Stimulated activated CD8-positive, alpha-beta memory T cell treated with anti-CD3 and anti-CD28 coated beads, Interleukin-7, amount 100 ng/mL, for 48 hours (primary cell): ENCODE measurements around the gene LENG8.

Experiments used
- DNase-seq, 2 donors: peaks; one replicate each; pipeline ENCODE4 v3.0.0-alpha.2; 2020; ENCODE audit warnings: low read depth in 1 of 2; ENCODE audit errors: extremely low read depth in 1 of 2

The LENG8 gene

GRCh38 chr19:54448774-54449700, at the start of gene LENG8:
TSS of gene LENG8 (plus strand) at chr19:54449199. CDS start at chr19:54451345, 2,146 bp downstream.
- DNase-seq = peak; percentile 95

- no peak for DNase-seq
Measured at GRCh38 chr19:54400913-54401312, 48.1 kb upstream of the LENG8 start.

DNA sequence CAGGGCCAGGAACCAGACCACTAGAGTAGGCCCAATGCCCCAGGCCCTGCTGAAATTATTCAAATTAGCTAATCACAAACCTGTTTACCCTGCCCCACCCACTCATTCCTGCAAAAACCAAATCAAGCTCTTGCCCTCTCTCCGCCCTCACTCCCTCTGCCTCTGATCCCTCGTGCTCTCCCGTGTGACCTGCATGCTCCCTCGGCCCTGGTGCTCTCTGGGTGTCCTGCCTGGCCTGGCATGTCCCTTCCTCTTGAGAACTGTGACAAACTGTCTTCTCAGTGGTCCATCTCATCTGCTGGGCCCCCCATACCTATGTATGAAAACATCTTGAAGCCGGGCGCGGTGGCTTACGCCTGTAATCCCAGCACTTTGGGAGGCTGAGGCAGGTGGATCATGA, 45.9 kb upstream of the LENG8 start:
- DNase-seq = no peak

DNA sequence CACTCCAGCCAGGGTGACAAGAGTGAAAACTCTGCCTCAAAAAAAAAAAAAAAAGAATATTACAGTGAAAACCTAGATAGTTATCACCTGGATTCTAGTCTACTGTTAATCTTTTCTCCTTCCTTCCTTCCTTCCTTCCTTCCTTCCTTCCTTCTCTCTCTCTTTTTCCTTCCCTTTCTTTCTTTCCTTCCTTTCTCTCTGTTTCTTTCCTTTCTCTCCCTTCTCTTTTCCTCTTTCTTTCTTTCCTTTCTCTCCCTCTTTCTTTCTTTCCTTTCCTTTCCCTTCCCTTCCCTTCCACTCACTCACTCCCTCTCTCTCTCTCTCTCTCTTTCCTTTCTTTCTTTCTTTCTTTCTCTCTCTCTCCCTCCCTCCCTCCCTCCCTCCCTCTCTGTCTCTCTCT, 43.4 kb upstream of the LENG8 start:
- no peak for DNase-seq

DNA sequence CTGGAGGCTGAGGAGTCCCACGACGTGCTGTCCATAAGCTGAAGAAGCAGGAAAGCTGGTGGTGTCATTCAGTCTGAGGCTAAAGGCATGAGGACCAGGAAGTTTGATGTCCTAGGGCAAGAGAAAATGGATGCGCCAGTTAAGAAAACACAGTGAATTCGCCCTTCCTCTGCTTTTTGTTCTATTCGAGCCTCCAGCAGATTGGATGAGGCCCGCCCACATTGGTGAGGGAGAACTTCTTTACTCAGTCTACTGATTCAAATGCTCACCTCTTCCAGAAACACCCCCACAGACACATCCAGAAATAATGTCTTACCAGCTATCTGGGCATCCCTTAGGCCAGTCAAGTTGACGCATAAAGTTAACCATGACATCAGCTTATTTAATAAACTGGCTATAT, 41.2 kb upstream of the LENG8 start:
- no peak for DNase-seq

DNA sequence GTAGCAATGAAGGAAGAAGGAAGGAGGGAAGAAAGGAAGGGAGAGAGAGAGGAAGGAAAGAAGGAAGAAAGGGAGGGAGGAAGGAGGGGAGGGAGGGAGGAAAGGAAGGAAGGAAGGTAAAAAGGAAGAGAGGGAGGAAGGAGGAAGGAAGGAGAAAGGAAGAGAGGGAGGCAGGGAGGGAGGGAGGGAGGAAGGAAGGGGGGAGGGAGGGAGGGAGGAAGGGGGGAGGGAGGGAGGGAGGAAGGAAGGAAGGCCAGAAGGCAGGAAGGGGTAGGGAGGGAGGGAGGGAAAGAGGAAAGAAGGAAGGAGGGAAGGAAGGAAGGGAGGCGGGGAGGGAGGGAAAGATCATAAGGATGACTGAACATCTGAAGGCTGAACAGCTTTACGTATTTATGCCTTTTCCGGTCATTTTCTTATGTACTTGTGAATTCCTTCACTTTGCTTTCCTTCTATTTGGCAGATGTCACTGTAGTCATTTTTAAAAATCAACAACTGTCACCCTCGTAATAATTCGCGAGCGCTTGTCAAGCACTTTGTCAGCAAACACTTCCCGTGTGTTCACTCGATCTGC, 40.5 kb upstream of the LENG8 start:
- no peak for DNase-seq

- no peak for DNase-seq
Measured at GRCh38 chr19:54411033-54411432, 38.0 kb upstream of the LENG8 start.

DNA sequence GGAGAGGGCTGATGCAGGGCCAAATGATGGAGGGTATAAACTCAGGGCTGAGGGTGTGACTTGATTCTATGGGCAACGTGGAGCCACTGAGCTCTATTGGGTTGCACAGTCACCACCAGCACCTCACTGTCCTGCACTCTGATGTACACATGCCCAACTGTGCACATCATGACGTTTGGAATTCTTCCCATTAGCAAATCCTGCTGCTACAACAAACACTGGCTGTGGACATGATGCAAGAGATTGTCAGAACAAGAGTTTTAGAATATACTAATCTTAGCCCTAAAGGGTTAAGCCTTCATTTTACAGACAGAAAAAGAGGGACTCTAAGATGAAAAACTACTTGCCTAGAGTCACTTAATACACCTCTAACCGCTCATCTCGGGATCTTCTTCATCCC, 36.1 kb upstream of the LENG8 start:
- no peak for DNase-seq

- DNase-seq = no peak
Measured at GRCh38 chr19:54414156-54414555, 34.8 kb upstream of the LENG8 start.

- DNase-seq = no peak
Measured at GRCh38 chr19:54415208-54415900, 33.6 kb upstream of the LENG8 start, which contains the start of gene TTYH1. TSS of gene TTYH1 (plus strand) at chr19:54415464. CDS start at chr19:54415553, 89 bp downstream.

- no peak for DNase-seq
Measured at GRCh38 chr19:54415901-54416673, 32.9 kb upstream of the LENG8 start.

GRCh38 chr19:54416695-54417491, 32.1 kb upstream of the LENG8 start:
- DNase-seq = no peak

DNA sequence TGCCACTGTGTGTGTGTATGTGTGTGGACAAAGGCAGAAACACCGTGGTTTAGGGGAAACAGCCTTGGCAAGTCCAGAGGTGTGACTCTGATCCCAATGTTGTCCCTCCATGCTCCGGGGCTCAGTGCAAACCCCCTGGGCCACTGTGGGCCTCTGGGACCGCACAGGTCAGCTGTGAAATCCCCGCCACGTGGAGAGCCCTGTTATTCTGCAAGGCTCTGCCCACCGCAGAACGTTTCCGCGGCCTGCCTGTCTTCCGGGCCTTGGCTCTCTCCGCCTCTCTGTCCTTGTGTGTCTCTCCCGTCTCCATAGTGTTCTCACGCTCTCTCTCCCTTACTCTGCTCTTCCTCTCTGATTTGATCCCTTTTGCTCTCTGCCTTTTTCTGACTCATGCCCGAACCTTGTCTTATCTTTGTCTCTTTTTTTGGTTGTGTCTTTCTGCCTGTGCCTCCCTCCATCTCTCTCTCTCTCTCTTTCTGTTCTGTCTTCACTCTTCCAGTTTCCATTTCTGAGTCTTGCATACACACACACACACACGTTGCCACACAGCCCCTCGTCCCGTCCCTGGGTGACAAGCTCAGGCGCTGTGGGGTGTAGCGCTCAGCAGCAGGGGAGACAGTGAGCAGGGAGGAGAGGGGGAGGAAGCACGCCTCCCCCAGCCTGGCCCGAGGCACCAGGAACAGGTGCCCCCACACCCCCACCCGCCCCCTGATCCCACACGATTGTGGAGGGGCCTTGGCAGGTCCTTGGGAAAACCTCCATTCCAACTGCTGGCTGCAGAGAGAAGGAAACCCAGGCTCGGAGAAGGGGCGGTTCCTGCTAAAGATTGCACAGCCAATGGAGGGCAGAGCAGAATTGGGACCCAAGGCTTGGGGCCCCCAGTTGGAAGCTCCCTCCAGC, 30.7 kb upstream of the LENG8 start:
- no peak for DNase-seq

DNA sequence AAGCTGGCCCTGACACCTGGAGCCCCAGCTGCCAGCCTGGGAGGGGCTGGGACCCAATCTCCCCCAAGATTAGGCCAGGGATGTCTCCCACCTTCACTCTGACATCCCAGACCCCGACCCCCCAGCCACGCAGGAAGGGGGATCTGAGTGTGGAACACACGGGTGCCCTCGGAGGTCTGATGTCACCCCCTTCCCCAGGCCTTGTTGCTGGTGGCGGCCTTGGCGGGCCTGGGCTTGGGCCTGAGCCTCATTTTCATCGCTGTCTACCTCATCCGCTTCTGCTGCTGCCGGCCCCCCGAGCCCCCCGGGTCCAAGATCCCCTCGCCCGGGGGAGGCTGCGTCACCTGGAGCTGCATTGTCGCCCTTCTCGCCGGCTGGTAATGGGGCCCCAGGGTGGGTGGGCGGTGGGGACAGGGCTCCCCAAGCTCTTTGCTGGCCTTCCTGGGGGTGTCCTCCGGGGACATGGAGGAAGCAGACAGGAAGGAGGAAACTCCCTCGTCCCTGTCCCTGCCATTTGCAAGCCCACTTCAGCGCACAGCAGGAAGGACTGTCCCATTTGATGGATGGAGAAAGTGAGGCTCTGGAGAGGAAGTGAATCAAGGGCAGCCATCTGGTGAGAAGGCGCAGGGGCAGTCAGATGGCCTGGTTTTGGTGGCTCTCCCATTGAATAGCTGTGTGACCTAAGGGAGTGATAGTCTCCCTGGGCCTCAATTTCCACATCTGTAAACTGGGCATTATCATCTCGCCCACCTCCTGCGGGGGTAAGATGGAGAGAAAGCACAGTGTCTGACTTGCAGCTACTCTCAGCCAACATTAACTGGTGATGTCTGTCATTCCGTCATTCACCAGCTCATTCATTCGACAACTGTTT, 29.8 kb upstream of the LENG8 start:
- DNase-seq = no peak

DNA sequence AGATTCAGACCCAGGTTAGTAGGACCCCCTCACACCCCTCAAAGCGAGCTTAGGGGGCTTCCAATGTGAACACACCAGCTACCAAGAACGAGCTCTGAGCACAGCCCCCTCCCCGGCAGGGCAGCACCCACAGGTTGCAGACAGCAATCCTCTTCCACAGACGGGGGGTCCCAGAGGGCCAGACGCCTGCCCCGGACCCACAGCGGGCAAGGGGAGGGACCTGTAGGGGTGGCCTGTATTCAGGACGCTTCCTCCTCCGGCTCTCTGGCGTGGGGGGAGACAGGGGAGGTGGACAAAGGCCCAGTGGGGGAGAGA, 29.0 kb upstream of the LENG8 start:
- DNase-seq = no peak

GRCh38 chr19:54420383-54421168, 28.4 kb upstream of the LENG8 start:
- DNase-seq = no peak

- no peak for DNase-seq
Measured at GRCh38 chr19:54421169-54421516, 27.9 kb upstream of the LENG8 start.

- DNase-seq = no peak
Measured at GRCh38 chr19:54421521-54421920, 27.5 kb upstream of the LENG8 start.
